HG02840 (cell line): Measurements from ENCODE around the gene NT5DC1.

Experiments used
- ATAC-seq: cut with Tn5 transposase; IDR thresholded peaks from one replicate; pipeline ENCODE4 v1.9.1; 2021; ENCODE audit warnings: mild to moderate bottlenecking, moderate library complexity, moderate number of reproducible peaks; ENCODE audit not compliant: unreplicated experiment, low FRiP score

The NT5DC1 gene

GRCh38 chr6:116180375-116180774, 79.7 kb downstream of the NT5DC1 start:
- no peak for ATAC-seq

DNA sequence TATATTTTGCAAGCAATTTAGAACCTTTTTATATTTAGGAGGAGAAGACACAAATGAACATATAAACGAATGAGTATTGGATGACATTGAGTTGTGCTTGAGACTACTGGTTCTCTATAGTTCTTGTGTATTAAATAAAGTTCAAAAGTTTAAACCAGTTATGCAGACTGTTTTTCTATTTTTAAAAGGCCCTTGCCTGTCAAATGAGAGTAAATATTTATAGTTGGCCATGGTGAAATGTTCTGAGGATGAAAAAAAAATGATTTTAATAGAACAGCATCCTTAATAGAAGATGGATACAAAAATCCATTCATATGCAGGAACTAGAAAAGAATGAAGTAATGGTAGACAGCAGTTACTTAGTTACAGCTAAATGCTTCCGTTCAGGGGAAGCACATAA, 88.8 kb downstream of the NT5DC1 start:
- ATAC-seq = no peak

DNA sequence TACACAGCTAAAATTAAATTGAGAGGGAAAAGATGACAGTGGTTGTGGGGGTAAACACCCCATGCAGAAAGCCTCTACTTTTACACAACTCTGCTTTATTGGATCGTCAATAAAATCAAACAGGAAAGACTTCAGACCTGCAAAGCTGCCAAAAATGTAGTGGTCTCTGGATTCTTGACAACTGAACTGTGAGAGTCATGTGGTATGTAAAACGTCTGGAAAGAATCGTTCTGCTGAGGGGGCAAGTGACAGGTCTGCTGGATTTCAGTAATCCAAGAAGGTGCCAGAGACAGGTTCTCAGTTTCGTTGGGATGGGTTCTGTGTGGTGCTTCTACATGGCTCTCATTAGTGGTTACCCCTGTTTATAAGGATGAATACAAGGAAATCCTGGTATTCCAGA, 89.9 kb downstream of the NT5DC1 start:
- ATAC-seq = no peak

DNA sequence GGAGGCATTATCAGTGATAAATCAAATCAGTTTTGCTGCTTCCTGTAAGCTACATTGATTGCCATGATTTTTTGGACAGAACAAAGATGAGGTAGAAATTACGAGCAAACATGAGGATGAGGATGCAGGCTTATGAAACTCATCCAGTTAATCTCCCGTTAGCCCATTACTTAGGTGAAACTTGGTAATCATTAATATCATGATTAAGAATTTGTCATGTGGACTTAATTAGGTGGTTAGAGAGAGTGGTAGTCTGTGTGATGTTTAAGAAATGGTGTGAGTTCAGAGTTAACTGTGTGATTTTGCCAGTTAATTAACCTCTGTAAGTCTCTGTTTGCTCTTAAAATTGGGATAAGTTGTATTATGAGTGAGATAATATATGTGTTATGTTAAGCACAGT, 91.2 kb downstream of the NT5DC1 start:
- ATAC-seq = no peak

DNA sequence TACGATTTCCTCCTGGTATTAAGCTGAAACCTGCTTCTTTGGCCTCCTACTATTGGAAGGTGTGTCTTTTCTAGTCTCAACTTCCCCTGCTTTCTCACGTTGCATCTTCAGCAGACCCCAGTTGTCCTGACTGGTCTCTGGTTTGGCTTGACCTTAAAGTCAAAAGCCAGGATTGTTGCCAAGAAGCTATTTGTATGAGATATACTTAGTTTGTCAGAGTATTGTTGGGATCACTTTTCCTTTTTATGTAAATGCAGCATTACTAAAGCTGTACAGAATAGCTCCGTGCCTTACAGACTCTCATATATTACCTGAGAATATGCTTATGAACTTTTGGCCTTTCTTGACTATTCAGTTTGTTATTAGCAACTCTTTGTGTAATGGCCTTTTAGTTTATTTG, 92.1 kb downstream of the NT5DC1 start:
- ATAC-seq = no peak

- no peak for ATAC-seq
Observed at GRCh38 chr6:116196841-116197240, 96.2 kb downstream of the NT5DC1 start.

DNA sequence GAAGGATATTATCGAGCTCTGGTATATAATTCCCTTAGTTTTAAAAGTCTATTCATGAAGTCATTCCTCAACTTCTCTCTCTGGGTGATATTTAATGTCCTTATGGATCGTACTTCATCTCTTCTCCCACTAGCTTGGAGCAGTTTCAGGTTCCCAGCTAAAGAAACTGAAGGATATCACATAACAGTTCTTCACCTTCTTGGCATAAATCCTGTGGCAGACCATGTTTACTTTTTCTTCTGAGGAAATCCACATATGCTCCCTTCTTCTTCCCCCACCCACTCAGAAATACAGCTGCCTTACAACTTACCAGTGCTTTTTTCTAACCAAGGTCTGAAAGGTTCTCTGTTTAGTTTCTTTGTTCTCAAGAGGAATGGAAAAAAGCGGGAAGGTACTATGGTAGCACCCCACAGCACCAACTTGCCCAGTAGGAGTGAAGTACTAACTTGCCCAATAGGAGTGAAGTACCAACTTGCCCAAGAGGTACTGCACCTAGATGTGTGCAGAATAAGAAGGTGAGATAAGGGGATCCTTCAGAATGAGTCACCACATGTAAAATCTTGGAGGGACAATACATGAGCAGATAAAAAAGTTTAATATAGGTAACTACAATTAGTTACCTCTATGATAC, 100.1 kb downstream of the NT5DC1 start:
- ATAC-seq = no peak

- no peak for ATAC-seq
Observed at GRCh38 chr6:116201538-116201937, 100.9 kb downstream of the NT5DC1 start.

DNA sequence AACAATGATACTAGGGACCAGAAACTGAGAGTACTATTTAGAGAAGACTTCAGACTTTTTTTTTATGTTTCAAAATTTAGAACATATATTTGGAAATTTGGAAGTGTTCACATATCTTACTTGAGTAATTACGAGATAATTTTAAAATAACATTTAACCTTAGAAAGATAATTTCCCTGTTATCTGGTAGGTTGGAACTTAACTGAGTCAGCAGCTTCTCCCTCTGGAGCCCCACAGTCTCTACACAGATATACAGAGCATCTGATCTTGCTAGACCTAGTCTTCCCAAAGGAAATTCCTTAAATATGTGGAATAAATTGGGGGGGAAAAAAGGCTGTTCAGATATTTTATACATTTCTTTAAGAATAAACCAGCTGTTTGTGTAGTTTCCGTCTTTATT, 104.6 kb downstream of the NT5DC1 start:
- no peak for ATAC-seq

GRCh38 chr6:116206231-116206903, 105.7 kb downstream of the NT5DC1 start:
- no peak for ATAC-seq

DNA sequence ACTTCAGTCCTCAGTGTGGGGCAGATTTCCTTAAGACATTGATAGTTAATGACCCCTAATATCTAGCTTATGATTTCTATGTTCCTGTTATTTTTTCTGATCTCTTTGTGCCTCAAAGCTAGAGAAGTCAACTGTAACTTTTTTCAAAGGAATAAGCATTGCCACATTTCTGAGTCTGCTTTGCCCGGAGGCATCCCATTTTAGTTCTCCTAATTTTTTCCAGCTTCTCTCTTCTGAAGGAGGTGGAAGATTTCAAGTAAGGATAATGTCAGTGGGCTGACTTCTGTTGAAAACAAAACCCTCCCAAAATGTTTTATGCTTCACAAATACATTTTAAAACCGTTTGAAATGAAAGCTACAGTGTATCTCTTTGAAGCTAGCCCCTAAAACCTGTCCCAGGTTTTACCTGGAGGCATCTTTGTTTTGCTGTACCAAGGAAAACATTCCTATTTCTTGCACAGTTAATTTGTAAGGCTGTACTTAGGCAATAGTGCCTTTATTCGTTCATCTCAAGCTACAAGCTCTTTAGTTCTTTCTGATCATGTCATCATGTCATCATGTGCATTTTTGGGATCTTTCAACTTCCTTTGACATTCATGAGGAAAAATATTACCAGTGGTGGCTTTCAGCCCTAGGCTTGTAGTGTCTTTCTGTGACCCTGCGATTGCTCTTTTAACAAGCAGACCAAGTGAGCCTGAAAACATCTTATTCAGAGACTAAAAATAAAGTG, 107.6 kb downstream of the NT5DC1 start:
- no peak for ATAC-seq

GRCh38 chr6:116210316-116210715, 109.7 kb downstream of the NT5DC1 start:
- ATAC-seq = no peak

DNA sequence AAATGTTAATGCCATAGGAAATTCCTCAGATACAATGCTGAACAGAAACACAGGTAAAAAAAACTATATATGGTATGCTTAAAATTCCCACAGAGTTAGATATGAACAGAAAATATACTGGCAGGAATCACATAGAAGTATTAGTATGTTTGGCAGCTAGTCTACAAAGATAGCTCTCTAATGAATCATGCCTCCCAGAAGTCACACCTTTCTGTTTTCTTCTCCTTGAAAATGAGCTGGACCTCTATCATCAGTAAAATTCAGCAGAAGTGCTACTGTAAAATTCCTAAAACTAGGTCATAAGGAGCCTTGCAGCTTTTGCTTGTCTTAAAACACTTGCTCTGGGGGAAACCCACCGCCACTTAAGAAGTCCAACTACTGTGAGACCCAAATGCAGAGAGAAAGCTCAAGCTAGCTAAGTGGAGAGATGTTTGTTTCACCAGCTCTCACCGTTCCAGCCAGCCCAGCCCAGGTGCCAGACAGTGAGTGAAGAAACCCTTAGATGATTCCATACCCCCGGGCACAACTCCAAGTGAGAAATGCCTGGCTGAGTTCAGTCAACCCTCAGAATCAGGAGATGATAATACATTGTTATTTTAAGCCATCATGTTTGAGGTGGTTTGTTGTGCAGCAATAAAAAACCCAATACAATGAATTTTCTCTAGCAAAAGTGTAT, 110.2 kb downstream of the NT5DC1 start:
- ATAC-seq = no peak

- ATAC-seq = no peak
Observed at GRCh38 chr6:116214681-116215080, 114.0 kb downstream of the NT5DC1 start.

DNA sequence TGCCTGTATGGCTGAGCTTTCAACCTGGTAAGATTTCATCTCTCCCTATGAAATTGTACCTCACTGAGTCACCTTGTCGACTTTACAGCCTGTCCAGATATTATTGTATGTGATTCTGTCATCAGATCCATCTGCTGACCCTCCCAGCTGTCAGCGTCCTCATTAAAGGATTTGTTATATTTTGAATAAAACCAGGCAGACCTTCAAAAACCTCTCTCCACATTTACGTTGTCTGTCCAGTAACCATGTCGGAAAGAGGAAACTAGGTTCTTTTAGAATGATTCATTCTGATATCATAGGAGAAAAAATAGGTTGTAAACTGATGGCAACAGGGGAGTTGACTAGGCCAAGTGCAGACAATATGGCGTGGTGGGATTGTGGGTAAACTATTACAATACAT, 114.8 kb downstream of the NT5DC1 start:
- no peak for ATAC-seq

DNA sequence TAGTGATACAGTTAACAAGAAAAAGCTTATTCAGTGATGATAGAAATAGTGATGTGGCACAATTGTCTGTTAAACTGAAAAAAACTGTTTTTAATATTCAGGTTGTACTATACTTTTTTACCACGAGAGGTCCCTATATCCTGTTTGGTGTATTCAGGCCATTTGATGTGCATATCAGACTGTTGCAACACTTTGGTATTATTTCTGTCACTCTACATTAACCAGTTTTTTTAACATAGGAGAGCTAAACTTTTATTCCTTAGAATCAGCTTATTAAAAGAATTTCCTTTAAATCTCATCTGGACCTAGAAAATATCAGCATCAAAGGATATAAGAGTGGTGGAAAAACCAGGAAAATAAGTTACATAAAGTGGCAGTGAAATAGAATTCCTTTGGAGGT, 116.4 kb downstream of the NT5DC1 start:
- ATAC-seq = no peak

DNA sequence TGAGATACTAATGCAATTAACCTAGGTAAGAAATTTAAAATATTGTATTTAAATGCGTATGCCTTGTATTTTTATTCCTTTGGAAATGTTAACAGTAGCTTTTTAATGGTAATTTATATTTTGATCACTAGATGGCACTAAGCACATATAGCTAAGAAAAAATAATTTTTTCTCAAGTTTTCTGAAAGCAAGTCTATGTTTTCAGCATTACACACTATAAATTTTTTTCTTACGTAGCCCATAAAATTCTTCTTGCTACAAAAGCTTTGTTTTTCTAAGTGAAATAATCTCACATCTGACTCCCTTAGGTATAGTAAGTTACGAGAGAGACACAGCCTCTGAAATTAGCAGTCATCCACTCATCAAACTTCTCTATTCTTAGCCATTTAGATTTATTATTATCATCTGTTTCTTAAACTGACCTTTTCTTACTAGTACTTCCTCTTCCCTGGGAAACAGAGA, 117.5 kb downstream of the NT5DC1 start:
- no peak for ATAC-seq

- no peak for ATAC-seq
Observed at GRCh38 chr6:116218866-116219265, 118.2 kb downstream of the NT5DC1 start.

DNA sequence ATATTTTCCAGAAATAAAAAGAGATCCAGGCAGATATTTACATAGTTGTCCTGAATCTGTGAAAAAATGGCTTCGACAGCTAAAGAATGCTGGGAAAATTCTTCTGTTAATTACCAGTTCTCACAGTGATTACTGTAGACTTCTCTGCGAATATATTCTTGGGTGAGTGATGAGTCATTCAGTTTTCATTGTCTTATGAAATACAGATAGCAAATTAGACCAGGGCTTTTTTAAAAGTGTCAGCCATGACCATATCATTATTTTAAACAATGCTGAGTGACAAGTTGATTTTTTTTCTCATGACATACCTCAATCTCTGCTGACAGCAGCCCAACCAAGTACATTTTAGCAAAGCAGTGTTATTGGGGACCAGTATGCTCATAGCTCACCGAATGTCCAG, 120.4 kb downstream of the NT5DC1 start:
- no peak for ATAC-seq

GRCh38 chr6:116221911-116222310, 121.3 kb downstream of the NT5DC1 start:
- ATAC-seq = no peak

DNA sequence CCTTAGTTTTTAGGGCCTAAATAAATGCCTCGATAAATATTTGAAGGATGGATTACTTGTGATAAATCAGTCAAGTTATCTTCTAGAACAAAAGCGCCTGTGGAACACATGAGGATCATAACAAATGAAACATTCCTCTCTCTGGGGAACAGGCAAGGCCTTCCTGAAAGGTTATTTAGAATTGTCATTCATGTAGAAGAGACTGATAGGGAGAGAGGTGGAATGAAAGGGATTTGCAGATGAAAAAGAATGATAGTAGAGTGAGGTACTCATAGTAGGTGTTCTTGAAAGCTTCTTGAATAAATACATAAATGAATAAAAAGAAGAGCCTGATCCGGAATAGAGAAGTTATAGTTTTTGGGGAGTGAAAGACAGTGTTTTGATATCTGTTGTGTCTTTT, 122.7 kb downstream of the NT5DC1 start:
- ATAC-seq = no peak
